Neural progenitor cell (in vitro differentiated cells): ENCODE measurements around the gene RRM1.

Experiments used
- EZH2 ChIP-seq: fragments of 200-600 bp; sonication (generic); IDR thresholded peaks from 2 replicates; pipeline ENCODE4 v1.6.1; 2017; ENCODE audit warnings: antibody characterized with exemption, mild to moderate bottlenecking, moderate library complexity
- TF ChIP-seq, protein P1 (sequence below): fragments of 200-600 bp; sonication (generic); IDR thresholded peaks from 2 replicates; pipeline ENCODE4 v1.5.1; 2017; ENCODE audit warnings: antibody characterized with exemption, mild to moderate bottlenecking

DNA sequence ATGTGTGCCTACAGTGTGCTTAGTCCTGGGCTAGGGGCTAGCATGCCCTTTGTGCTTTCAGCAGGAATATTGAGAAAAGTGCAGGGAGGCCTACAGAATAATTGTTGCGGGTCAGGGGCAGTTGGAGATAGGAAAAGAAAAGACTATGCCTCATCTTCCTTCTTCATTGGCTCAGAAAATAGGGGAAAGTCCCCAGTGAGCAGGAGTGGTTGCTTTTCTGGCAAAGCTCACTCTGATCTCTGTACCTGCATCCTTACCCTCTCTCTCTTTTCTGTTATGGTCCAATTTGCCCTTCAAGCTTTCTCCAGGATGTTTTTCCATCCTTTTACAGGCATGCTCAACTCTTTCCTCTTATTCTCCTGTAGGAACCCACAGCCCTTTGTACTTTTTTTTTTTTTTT lies 29.5 kb upstream of the RRM1 start:
- TF ChIP-seq EZH2 = no peak
- TF ChIP-seq, protein P1, sequence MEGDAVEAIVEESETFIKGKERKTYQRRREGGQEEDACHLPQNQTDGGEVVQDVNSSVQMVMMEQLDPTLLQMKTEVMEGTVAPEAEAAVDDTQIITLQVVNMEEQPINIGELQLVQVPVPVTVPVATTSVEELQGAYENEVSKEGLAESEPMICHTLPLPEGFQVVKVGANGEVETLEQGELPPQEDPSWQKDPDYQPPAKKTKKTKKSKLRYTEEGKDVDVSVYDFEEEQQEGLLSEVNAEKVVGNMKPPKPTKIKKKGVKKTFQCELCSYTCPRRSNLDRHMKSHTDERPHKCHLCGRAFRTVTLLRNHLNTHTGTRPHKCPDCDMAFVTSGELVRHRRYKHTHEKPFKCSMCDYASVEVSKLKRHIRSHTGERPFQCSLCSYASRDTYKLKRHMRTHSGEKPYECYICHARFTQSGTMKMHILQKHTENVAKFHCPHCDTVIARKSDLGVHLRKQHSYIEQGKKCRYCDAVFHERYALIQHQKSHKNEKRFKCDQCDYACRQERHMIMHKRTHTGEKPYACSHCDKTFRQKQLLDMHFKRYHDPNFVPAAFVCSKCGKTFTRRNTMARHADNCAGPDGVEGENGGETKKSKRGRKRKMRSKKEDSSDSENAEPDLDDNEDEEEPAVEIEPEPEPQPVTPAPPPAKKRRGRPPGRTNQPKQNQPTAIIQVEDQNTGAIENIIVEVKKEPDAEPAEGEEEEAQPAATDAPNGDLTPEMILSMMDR = no peak
